Measurements from ENCODE around the gene ZNF154.
"Not testable (repeated sequence)": the region's sequence is repeated elsewhere in the genome, so short reads cannot be mapped to it uniquely, and the experiment has no call there.

Gene ZNF154

DNA sequence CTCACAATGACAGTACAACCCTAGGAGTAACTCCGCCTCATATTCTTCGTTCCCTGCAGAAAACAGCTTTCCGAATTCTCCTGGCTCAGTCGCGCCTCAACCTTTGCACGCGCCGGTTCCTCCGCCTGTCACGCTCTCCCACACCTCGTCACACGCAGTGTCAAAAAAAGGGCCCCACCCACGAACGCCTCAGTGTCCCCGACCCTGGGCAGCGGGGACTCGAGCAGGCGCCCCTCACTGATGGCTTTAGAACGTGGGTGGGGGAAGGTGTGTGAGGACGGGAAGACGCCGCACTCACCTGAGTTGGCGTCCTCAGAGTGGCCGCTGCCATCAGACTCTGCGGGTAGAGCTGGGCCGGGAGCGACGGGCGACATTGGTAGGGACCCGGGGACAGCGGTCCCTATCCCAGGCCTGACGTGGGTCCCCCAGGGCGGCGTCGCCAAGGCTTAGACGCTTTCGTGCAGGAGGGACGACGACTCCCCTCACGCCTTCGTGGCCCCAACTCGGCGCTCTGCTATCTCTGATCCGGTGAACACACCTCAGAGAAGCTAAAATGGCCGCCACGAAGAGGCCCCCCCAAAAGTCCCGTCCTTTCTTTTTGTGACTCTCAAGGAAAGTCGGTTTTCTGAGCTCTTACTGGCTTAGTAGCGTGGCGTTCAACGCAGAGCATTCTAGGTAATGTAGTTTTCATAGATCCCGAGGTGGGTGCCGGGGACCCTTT is at the start of gene ZNF154:
TSS of gene ZNF154 (minus strand) at position 564 of the 721 bp plus-strand sequence. CDS start at position 331, 233 bp downstream.
- DNase-seq = no peak

DNA sequence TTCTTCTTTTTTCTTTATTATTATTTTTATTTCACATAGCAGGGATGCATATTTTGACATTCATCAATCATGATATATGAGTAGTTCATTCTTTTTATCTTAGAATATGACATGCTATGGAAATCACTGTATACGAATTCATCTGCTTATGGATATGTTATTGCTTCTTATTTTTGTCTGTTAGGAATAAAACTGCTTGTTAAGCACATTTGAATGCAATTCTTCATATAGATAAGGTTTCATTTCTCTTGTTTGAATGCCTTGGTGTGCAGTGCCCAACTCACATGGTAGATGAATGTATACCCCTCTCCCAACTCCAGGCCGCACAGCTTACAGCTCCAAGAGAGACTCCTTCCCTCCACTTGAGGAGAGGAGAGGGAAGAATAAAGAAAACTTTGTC is 48.9 kb upstream of the ZNF154 start:
- no peak for DNase-seq

DNA sequence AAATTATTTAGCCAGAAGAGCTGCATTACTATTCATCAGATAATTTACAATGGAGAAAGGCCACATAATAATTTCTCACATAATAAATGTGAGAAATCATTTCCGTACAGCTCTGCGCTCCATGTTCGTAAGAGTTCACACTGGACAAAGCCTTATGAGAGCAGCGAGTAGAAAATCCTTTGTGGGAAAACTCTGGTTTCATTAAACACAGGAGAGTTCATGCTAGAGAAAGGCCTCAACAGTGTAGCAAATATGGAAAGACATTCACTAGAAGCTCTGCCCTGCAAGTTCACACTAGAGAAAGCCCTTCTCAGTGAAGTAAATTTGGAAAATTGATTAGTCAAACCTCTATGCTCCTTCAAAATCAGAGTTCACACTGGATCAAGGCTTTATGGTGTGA is 46.0 kb upstream of the ZNF154 start:
- no peak for DNase-seq

GRCh38 chr19:57754091-57754673 is 45.2 kb upstream of the ZNF154 start:
- no peak for DNase-seq

DNA sequence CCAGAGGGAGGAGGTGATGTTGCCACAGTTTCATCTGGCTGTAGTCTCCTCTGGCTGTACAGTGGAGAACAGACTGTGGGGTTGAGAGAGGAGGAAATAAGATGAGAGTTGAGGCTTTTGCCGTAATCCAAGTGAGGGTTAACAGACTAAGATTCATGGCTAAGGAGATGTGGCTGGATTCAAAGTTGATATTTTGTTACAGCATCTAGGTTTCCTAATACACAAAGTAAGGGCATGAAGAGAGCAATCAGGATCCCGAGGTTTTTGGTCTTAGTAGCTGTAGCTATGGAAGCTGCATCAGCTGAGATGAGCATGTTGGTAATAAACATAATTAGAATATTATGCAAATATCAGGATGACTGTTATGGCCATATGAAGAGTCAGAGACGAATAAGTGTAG is 39.0 kb upstream of the ZNF154 start:
- no peak for DNase-seq

DNA sequence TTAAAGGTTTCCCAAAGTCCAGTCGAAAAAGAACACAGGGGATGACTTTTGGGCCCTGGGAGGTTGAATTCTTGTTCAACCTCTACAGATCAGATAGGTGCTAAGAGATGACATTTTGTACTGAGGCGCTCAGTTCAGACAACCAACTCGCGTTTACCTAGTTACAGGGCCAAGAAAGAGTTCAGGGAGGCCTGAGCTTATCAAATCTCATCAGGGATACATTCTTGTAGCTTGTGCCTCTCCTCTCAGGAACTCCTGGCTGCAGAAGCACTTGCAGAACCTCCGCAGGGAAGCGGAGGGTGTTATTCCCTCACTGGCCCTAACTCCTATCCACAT is 38.4 kb upstream of the ZNF154 start:
- no peak for DNase-seq

DNA sequence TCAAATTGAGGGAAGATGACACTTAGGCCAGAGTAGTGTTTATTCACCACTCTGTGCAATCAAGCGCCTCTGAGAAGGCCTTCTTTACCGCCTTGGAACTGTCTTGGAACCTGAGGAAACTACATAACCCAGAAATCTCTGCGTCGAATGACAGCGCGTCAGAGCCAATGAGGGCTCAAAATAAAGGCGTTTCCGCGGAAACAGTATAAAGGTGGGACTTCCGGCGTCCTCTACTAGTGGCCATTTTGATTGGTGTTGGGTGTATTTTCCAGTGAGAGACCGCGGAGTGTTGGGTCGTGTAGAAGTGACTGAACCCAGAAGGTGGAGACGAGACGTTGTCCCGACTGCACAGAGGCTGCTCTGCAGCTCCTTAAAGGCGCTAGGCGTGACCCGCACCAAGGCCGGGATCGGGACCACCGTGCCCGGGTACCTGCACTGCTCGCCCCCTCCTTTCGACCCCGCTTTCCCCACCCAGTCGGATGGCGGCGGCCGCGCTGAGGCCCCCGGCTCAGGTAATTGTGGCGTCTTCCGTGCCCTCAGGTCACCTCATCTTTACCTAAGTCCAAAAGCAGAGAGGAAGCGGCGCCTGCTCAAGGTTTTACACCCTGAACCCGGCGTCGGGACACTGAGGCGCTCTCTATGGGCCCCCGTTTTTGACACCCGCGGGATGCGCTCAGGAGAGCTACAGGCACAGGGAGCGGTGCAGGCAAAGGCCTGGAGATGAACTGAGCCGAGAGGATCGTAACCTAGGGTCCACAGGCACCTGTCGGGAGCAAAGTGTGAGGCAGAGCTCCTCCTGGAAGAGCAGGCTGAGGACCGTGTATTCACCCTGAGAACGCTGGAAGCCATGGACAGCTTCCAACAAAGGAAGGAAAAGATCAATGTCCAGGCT is 37.8 kb upstream of the ZNF154 start, which contains the start of gene ZNF776:
TSS of gene ZNF776 (plus strand) at position 236 of the 892 bp plus-strand sequence. CDS start at position 480, 244 bp downstream.
- peak; percentile 84 for DNase-seq

DNA sequence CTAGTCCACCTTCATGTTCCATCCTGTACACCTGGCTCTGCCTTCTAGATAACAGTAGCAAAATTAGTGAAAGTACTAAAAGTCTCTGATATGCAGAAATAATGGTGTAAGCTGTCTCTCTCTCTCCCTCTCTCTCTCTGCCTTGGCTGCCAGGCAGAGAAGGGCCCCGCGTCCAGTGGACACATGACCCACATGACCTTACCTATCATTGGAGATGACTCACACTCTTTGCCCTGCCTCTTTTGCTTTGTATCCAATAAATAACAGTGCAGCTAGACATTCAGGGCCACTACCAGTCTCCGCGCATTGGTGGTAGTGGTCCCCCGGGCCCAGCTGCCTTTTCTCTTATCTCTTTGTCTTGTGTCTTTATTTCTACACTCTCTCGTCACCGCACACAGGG is 29.8 kb upstream of the ZNF154 start:
- DNase-seq = not testable (repeated sequence)

- not testable (repeated sequence) for DNase-seq
Measured at GRCh38 chr19:57738320-57738719, 29.3 kb upstream of the ZNF154 start.

GRCh38 chr19:57720878-57721277 is 11.9 kb upstream of the ZNF154 start:
- no peak for DNase-seq

- DNase-seq = peak; percentile 43
Measured at GRCh38 chr19:57719901-57720519, 11.0 kb upstream of the ZNF154 start.

GRCh38 chr19:57719424-57719823 is 10.4 kb upstream of the ZNF154 start:
- peak; percentile 14 for DNase-seq

- DNase-seq = no peak
Measured at GRCh38 chr19:57712222-57712621, 3.2 kb upstream of the ZNF154 start.

DNA sequence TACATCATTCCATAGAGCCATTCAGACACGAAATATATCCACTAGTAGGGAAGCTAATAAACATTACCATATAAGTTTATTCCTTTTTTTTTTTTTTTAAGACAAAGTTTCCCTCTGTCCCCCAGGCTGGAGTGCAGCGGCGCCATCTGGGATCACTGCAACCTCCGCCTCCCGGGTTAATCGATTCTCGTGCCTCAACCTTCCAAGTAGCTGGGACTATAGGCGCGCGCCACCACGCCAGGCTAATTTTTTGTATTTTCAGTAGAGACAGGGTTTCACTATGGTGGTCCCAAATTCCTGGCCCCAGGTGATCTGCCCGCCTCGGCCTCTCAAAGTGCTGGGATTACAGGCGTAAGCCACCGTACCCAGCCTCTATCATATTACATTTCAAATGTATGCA is 612 bp upstream of the ZNF154 start:
- no peak for DNase-seq

- no peak for DNase-seq
Measured at GRCh38 chr19:57706346-57706745, 2.7 kb downstream of the ZNF154 start.

GRCh38 chr19:57701625-57702024 is 7.4 kb downstream of the ZNF154 start:
- no peak for DNase-seq

DNA sequence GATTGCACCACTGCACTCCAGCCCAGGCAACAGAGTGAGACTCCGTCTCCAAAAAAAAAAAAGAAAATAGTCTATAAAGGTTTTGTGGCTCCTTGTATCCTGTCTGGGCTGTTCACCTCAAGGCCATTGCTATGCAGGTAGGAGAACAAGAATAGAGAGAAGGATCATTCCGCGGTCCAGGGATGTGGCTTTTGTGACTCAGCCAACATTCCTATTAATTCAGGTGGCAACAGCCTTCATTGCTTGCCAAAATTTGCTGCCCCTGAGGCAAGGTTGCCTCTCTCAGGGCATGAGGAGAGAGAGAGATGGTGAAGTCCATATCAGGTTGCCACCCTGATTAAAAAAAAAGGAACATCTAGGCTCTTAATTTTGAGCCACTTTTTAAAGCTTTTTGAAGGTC is 19.3 kb downstream of the ZNF154 start:
- no peak for DNase-seq

- DNase-seq = no peak
Measured at GRCh38 chr19:57688011-57688763, 20.8 kb downstream of the ZNF154 start.

- DNase-seq = no peak
Measured at GRCh38 chr19:57687363-57688010, 21.5 kb downstream of the ZNF154 start.

DNA sequence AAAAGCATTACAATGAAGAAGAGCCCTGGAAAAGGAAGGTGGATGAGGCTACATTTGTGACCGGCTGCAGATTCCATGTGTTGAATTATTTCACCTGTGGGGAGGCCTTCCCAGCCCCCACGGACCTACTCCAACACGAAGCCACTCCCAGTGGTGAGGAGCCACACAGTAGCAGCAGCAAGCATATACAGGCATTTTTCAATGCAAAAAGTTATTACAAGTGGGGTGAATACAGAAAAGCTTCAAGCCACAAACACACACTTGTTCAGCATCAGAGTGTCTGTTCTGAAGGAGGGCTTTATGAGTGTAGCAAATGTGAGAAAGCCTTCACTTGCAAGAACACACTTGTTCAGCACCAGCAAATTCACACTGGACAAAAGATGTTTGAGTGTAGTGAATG is 22.3 kb downstream of the ZNF154 start:
- no peak for DNase-seq

DNA sequence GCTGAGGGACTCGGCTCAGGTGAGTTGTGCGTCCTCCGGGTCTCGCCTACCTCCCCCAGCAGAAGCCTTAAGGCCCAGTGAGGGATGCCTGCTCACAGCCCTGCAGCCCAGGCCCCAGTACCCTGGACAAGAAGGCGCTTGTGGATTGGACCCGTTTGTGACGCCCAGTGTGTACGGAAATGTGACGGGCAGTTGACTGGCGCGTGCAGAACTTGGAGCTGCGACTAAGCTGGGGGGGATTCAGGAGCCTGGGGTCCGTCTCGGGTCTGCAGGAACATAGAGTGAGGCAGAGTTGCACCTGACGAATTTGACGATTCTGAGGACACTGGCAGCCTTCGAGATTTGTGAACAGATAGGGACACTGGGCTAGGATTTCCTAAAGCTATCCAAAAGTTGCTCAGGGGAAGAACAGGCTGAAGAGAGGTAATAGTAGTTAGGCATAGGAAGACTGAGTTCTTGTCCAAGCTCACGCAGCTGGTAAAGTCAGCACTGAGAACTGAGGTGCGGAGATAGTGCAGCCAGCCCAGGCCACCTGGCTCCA is 26.7 kb downstream of the ZNF154 start:
- no peak for DNase-seq

GRCh38 chr19:57675881-57676280 is 33.1 kb downstream of the ZNF154 start:
- no peak for DNase-seq

Data from NCI-H2171 (cell line).